A375 (cell line): ENCODE data around the gene ZSWIM7. TPM values are rescaled to one million over a fixed set of nuclear protein-coding genes. Genes with fewer than 3 reads are reported as not detected.

Experiments
- total RNA-seq: library from RNA; depleted of rRNA; stranded (reverse); fragments of >200 nt; shearing (Covaris generic); gene quantifications from 2 replicates; pipeline ENCODE4 v1.2.3, GENCODE V29; 2014; rRNA removed

The ZSWIM7 gene, protein sequence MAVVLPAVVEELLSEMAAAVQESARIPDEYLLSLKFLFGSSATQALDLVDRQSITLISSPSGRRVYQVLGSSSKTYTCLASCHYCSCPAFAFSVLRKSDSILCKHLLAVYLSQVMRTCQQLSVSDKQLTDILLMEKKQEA
- 27.9 and 31.7 TPM in 2 replicates for total RNA-seq

DNA sequence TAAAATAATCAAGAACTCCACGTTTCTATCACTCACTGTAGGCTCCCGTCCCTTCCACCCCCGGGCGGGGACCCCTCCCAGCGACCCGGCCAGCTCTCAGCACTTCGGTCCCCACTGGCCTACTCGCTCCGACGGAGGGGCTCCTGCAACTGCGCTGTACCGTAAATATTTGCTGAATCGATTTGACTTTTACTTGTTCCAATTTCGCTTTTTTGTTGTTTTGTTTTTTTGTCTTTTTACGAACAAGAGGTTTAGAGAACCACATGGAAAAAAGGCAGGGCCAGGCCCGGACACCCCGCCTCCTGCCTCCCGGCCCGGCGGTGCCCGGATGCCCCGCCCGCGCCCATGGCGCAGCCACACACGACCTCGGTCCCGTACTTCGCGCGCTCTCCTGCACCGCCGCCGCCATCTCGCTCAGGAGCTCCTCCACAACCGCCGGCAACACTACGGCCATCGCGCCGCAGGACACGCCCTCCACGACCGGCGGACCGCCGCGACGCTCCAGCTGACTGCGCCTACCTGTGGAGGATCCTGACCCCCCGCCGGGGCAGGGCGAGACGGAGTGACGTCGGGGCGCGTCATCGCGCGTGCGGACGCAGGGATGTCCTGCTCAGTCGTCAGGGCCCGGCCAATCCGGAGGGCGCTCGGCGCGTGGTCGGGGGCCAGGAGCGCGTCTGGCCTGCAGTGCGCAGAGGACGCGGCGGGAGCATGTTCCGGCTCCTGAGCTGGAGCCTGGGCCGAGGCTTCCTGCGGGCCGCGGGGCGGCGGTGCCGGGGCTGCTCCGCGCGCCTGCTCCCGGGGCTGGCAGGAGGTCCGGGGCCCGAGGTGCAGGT is at the start of gene ZSWIM7, which contains the start of gene TTC19:
TSS of gene ZSWIM7 (minus strand) at position 564 of the 833 bp plus-strand sequence. CDS start at position 454, 110 bp downstream.
TSS of gene TTC19 (plus strand) at position 684 of the 833 bp plus-strand sequence. CDS start at position 709, 25 bp downstream.

DNA sequence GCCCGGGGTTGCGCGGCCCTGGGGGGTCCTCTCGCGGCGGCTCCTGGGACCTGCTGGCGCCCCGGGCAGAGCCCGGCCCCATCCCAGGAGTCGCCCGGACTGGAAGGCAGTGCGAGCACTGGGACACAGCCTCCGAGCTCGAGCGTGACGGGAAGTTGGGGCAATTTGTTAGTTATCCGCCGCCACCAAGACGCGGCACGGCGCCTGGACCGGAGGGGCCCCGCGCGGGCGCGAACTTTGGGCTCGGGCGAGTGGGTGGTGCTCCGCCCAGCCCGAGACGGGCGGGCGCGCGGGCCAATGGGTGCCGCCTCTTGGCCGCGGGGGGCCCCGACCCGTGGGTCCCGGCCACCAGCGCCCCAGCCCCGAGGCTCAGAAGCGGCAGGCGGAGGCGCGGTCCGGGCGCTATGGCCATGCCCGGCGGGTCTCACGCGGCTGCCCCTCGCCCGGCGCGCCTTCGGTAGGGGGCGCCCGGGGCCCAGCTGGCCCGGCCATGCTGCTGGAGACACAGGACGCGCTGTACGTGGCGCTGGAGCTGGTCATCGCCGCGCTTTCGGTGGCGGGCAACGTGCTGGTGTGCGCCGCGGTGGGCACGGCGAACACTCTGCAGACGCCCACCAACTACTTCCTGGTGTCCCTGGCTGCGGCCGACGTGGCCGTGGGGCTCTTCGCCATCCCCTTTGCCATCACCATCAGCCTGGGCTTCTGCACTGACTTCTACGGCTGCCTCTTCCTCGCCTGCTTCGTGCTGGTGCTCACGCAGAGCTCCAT is 54.6 kb downstream of the ZSWIM7 start, which contains the start of gene ADORA2B:
TSS of gene ADORA2B (plus strand) at position 372 of the 768 bp plus-strand sequence. CDS start at position 491, 119 bp downstream.

Other genes starting within 250 kb of the ZSWIM7 start
- gene ADORA2B, start 54.6 kb downstream of the ZSWIM7 start, total RNA-seq = 42.8 and 49.8 TPM in 2 replicates
- gene TTC19, start 120 bp upstream of the ZSWIM7 start, total RNA-seq = 149 and 268 TPM in 2 replicates
- 74.5 and 90.3 TPM in 2 replicates for gene NCOR1, start 215.8 kb upstream of the ZSWIM7 start, total RNA-seq
- gene PIGL, start 217.5 kb upstream of the ZSWIM7 start, total RNA-seq = 21.4 and 27.2 TPM in 2 replicates